ENCODE data around the gene OR52D1.

OR52D1 gene

GRCh38 chr11:5509803-5510202, 21.3 kb downstream of the OR52D1 start, which contains the start of gene UBQLN3:
UBQLN3 (minus strand) TSS chr11:5509957; CDS start chr11:5509558, 399 bp downstream.
- no peak for DNase-seq (ENCODE audit: low read depth in 3 of 3)

DNA sequence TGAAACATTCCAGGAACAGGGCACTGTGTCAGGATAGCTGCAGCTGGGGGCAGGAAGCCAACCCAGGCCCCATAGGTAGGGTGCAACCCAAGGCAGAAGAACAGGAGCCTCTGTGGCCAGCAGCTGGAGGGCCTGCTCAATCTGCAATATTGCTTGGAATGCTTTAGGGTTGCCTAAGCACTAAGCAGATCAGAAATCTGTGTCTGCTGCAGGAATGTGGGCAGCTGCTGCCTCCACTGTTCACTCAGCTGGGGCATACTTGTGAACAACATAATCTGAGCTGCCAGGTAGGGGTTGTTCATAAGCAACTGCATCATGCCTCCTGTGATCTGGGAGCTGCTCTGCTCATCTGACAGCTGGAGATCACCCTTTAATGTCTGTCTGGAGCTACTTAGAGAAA, 26.4 kb downstream of the OR52D1 start:
- no peak for DNase-seq (ENCODE audit: low read depth in 3 of 3)

- no peak for DNase-seq (ENCODE audit: low read depth in 3 of 3)
Observed at GRCh38 chr11:5516599-5516998, 28.1 kb downstream of the OR52D1 start, which contains the start of gene UBQLNL. UBQLNL (minus strand) TSS chr11:5516699; CDS start chr11:5516441, 258 bp downstream.

DNA sequence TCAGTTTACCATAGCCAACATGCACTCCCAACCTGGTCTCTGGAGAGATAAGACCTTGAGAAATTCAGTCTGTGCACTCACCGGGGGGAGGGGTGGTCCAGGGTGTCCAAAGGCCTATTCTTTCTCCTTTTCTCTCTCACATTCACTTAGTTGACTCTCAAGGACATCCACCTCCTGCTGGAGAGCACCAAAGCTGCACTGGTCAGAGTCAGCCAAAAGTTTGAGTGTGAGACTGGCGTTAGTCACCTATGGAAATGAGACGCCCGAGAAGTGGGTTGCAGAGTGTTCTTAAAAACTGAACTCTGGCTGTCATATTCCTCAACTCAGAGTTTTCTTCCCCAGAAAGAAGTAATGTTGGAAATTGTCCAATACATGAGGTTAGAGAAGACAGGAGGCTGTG, 33.1 kb downstream of the OR52D1 start:
- DNase-seq (ENCODE audit: low read depth in 3 of 3), result no peak

GRCh38 chr11:5522308-5522707, 33.8 kb downstream of the OR52D1 start:
- DNase-seq (ENCODE audit: low read depth in 3 of 3), result no peak

GRCh38 chr11:5524756-5525155, 36.3 kb downstream of the OR52D1 start:
- no peak for DNase-seq (ENCODE audit: low read depth in 3 of 3)

DNA sequence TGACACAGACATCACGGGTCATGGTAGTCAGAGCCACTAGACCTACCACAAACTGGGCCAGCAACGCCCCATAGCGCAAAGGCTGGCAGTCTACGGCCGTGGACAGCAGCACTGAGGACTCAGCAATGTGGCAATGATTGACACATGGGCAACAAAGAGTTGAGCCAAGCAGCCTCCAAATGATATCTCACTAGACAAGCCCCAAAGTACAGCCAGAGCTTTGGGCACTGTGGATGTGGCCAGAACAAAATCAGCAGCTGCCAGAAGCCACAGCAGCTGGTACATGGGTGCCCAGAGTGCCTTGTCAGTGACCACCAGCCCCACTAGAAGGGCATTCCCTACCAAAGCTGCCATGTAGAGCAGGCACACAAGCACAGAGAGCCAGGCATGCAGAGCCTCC, 39.2 kb downstream of the OR52D1 start:
- no peak for DNase-seq (ENCODE audit: low read depth in 3 of 3)

GRCh38 chr11:5528495-5528894, 40.0 kb downstream of the OR52D1 start:
- DNase-seq (ENCODE audit: low read depth in 3 of 3), result no peak

- DNase-seq (ENCODE audit: low read depth in 3 of 3), result no peak
Observed at GRCh38 chr11:5531053-5531831, 42.8 kb downstream of the OR52D1 start.

DNA sequence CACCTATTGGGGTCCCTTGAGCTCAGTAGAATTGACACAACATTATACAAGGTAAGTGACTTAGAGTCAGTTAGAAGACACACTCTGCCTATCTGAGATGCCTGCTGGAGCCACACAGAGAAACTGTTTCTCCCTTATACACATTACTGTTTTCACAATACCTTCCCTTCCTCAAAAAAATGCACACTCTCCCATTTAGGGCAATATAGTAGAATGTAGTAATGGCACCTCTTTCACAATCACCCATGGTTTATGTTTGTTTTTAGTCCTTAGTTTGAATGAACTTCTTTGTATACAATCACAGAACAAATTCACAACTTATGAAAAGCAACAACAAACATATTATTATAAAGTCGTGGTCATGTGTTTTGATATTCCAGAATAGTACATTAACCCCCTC, 45.6 kb downstream of the OR52D1 start:
- no peak for DNase-seq (ENCODE audit: low read depth in 3 of 3)

GRCh38 chr11:5536482-5536881, 48.0 kb downstream of the OR52D1 start:
- DNase-seq (ENCODE audit: low read depth in 3 of 3), result no peak

All from stimulated activated CD4-positive, alpha-beta T cell treated with anti-CD3 and anti-CD28 coated beads, TNF-alpha, amount 100 ng/mL, for 4 hours (primary cell).